AG09309 (cell line): Measurements from ENCODE around the gene TMEM208.

Experiments
- DNase-seq: peaks from one replicate; pipeline ENCODE4 v3.0.0-alpha.2; 2010; ENCODE audit warnings: low read depth
- H3K4me3 ChIP-seq: 2 replicates; pipeline ENCODE4 v1.5.1; 2011; ENCODE audit warnings: mild to moderate bottlenecking, low read depth, low read length, moderate library complexity; ENCODE audit not compliant: control insufficient read depth
- TF ChIP-seq, protein P1 (sequence below): IDR thresholded peaks from 2 replicates; pipeline ENCODE4 v1.5.1; 2011; ENCODE audit warnings: mild to moderate bottlenecking, low read depth, low read length, inconsistent platforms; ENCODE audit not compliant: insufficient read depth, control insufficient read depth; ENCODE audit errors: missing control alignments

The TMEM208 gene

DNA sequence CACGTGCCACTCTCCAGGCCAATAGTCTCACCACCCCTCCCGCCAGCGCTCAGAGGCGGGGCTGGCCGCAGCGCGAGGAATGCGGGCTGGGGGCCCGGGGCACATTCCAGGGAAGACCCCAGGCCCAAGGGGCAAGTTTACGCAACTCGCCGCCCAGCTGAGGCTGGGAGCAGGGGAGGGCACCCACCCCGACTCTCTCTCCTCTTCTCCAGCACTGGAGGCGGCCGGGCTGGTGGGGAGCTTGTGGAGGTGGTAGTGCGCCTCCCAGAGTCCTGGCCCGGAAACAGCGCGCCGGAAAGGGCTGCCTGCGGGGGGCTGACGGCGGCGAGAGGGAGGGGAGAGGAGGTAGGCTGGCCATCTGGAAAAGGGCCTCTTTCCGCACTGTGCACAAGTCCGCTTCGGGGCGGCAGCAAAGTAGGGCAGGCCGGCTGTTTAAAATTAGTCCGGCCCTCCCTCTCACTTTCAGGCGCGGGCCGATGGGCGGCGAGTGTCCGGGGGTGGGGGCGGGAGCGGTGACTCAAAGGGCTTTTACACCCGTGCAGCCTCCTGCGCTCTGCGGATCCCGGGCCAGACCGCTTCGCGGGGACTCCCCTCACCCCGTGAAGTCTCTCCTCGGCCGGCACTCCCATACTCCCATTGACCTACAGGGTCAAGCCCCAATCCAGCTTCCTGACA is 19.3 kb downstream of the TMEM208 start:
- TF ChIP-seq, protein P1, sequence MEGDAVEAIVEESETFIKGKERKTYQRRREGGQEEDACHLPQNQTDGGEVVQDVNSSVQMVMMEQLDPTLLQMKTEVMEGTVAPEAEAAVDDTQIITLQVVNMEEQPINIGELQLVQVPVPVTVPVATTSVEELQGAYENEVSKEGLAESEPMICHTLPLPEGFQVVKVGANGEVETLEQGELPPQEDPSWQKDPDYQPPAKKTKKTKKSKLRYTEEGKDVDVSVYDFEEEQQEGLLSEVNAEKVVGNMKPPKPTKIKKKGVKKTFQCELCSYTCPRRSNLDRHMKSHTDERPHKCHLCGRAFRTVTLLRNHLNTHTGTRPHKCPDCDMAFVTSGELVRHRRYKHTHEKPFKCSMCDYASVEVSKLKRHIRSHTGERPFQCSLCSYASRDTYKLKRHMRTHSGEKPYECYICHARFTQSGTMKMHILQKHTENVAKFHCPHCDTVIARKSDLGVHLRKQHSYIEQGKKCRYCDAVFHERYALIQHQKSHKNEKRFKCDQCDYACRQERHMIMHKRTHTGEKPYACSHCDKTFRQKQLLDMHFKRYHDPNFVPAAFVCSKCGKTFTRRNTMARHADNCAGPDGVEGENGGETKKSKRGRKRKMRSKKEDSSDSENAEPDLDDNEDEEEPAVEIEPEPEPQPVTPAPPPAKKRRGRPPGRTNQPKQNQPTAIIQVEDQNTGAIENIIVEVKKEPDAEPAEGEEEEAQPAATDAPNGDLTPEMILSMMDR = peak; percentile 53
- H3K4me3 ChIP-seq = peak overlapping the region; percentile 76
- DNase-seq = peak; percentile 52

DNA sequence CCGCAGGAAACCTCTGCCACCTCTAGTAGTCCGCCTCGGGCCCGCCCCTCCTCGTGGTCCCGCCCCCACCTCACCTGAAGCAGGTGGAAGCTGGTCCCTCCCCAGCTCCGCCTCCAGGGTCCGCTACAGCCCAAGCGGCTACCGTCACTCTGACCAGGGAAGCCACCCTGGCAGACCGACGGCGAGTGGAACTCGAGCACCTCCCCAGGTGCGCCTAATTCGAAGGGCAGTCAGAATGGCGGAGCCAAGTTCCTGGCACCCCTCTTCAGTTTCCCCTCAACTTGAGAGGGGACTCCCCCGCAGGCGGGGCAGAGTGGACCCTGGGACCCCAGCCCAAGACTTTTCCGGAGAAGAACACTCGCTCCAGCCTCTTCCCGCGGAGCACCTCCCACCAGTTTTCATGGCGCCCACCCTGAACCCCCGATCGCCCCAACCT is 19.8 kb downstream of the TMEM208 start:
- TF ChIP-seq, protein P1 = no peak
- DNase-seq = no peak
- peak overlapping the region; percentile 76 for H3K4me3 ChIP-seq

DNA sequence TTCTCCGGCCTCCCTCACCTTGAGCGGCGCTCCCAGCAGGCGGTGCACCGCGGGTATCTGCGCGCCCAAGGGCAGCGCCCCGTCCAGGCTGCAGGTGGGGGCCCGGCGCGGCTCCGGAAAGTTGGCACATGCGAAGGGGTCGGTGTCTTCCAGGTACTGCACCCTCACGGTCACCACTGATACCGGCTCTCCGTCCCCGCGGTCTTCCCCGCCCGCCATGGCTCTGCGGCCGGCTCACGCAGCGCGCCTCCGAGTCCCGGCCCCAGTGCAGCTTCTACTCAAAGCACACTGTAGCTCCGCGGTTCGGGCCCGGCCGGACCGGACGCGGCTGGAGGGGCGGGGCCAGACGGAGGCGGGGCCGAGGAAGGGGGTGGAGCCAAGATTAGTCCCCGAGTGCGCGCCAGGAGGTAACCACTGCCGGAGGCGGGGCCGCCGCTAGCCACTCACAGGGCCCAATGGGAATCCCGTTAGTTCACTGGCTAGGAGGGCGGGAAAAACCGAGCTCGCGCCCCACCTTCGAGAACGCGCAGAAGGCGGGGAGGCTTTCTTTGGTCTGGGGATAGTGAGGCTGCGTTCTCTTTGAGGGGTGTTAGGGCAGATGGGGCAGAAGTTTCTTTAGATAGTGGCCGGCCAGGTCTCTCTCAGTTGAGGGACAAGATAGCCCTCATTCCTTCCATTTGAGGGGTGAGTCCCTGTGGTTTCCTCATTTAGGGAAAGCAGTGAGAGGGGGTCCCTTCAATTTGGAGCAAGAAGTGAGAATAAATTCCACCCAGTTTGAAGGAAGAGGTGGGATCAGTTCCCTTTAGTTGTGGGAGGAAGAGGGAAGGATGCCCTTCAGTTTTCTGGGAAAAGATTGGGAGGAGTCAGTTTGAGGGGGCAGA is 20.5 kb downstream of the TMEM208 start, which contains the start of gene FHOD1:
FHOD1 (minus strand) TSS at position 290 of the 881 bp plus-strand sequence; CDS start at position 219, 71 bp downstream.
- DNase-seq = peak; percentile 70
- TF ChIP-seq, protein P1 = no peak
- peak within 1 kb of the TSS; percentile 76 for H3K4me3 ChIP-seq

DNA sequence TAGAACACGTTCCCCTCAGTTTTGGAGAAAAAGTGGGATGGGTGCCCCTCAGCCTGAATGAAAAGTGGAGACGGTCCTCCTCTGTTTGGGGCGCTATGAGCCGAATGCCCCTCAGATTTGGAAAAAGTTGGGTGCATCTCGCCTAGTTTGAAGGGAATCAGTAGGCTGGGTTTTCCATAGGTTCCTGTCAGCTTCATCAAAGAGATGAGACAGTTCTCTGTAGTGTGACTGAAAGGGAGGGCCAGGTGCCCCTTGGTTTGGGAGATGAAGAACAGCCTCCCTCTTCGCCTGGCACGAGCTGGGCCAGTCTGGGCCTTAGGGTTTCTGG is 21.1 kb downstream of the TMEM208 start:
- no peak for DNase-seq
- TF ChIP-seq, protein P1 = no peak
- peak overlapping the region; percentile 45 for H3K4me3 ChIP-seq

DNA sequence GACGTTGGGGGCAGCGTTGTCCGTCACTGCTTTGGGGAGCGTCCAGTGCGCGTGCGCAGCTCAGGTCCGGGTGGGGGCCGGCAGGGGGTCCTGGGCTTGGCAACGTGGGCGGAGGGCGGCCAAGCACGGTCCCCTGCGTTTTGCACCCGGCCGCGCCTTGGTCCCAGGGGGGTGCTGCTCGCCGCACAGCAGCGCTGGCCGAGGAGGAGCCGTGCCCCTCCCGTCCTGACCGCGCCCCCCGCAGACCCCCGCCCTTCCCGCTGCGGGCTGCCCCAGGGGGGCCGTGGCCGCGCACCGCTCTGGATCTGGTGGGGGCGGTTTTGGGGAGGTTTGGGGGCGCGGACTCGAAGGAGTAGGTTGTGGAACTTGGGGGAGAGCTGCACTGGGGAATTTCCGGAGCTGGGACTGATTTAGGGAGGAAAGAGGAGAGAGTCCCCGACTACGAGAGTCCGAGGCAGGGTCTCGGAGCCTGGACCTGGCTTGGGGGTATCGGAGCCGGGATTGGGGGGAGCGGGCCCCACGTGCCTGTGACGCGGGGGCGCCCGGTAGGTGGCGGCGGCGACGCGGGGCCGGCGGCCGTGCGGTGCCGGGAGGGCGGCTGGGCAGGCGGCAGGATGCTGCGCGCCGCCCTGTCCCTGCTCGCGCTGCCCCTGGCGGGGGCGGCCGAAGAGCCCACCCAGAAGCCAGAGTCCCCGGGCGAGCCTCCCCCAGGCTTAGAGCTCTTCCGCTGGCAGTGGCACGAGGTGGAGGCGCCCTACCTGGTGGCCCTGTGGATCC is 21.7 kb downstream of the TMEM208 start, which contains the start of gene SLC9A5:
SLC9A5 (plus strand) TSS at position 579 of the 777 bp plus-strand sequence; CDS start at position 615, 36 bp downstream.
- TF ChIP-seq, protein P1 = no peak
- peak within 1 kb of the TSS; percentile 45 for H3K4me3 ChIP-seq
- no peak for DNase-seq
